Left ventricle myocardium inferior (tissue), 1 donor: ENCODE measurements around the gene LGALS3BP. TPM values are rescaled to one million over a fixed set of nuclear protein-coding genes. Genes with fewer than 3 reads are reported as not detected.

Experiments
- DNase-seq: peaks from one replicate; pipeline ENCODE4 v3.0.0-alpha.2; 2020
- H3K27ac ChIP-seq: fragments of 200-600 bp; replicated peaks from 2 replicates; pipeline ENCODE4 v1.8.0; 2021
- H3K27me3 ChIP-seq: fragments of 200-600 bp; 2 replicates; pipeline ENCODE4 v1.8.0; 2021; ENCODE audit warnings: low read depth
- H3K36me3 ChIP-seq: fragments of 200-600 bp; 2 replicates; pipeline ENCODE4 v1.8.0; 2021
- H3K4me1 ChIP-seq: fragments of 200-600 bp; 2 replicates; pipeline ENCODE4 v1.8.0; 2021
- H3K4me3 ChIP-seq: fragments of 200-600 bp; 2 replicates; pipeline ENCODE4 v1.8.0; 2021; ENCODE audit warnings: mild to moderate bottlenecking, moderate library complexity
- H3K9me3 ChIP-seq: fragments of 200-600 bp; replicated peaks from 2 replicates; pipeline ENCODE4 v1.8.0; 2021
- intact Hi-C: fragments of 100-400 bp; cut with micrococcal nuclease; formaldehyde crosslinking; loops from one replicate; pipeline ENCODE4 v1.11.0; 2022
- total RNA-seq: library from RNA; stranded (reverse); fragmentation: NEBNext Ultra II Directional; extraction: Animal tissue kit (Norgen Biotek cat#: 25700); gene quantifications from one replicate; pipeline ENCODE4 v1.2.1, GENCODE V29; 2021
- TF ChIP-seq, protein P1 (sequence below): fragments of 200-600 bp; IDR thresholded peaks from 2 replicates; pipeline ENCODE4 v1.8.0; 2021; ENCODE audit warnings: antibody characterized with exemption, mild to moderate bottlenecking, borderline replicate concordance
- donor health status: DM: no; HTN: yes; CAD: no; lungs with severe emphysema.

Gene LGALS3BP
- total RNA-seq, 1 donor from 2014 or later, result 585 TPM

- DNase-seq, result no peak
These were observed 23.5 kb downstream of the LGALS3BP start for GRCh38 chr17:78956254-78956653.

GRCh38 chr17:78954684-78955083 lies 25.0 kb downstream of the LGALS3BP start:
- no peak overlapping the region for H3K27ac ChIP-seq
- TF ChIP-seq, protein P1, sequence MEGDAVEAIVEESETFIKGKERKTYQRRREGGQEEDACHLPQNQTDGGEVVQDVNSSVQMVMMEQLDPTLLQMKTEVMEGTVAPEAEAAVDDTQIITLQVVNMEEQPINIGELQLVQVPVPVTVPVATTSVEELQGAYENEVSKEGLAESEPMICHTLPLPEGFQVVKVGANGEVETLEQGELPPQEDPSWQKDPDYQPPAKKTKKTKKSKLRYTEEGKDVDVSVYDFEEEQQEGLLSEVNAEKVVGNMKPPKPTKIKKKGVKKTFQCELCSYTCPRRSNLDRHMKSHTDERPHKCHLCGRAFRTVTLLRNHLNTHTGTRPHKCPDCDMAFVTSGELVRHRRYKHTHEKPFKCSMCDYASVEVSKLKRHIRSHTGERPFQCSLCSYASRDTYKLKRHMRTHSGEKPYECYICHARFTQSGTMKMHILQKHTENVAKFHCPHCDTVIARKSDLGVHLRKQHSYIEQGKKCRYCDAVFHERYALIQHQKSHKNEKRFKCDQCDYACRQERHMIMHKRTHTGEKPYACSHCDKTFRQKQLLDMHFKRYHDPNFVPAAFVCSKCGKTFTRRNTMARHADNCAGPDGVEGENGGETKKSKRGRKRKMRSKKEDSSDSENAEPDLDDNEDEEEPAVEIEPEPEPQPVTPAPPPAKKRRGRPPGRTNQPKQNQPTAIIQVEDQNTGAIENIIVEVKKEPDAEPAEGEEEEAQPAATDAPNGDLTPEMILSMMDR, result no peak
- H3K9me3 ChIP-seq, result peaks cover 20% of the 10 kb centered on the region
- intact Hi-C loops, result no loop called here
- H3K36me3 ChIP-seq, result no peaks in the 10 kb centered on the region
- no peaks in the 10 kb centered on the region for H3K27me3 ChIP-seq
- H3K4me3 ChIP-seq, result no peak overlapping the region
- H3K4me1 ChIP-seq, result peaks cover 17% of the 10 kb centered on the region
- DNase-seq, result no peak

More at GRCh38 chr17:78956254-78956653, 23.5 kb downstream of the LGALS3BP start:
- H3K36me3 ChIP-seq, result no peaks in the 10 kb centered on the region
- H3K4me1 ChIP-seq, result peaks cover 24% of the 10 kb centered on the region
- TF ChIP-seq, protein P1, result no peak
- H3K9me3 ChIP-seq, result peaks cover 4% of the 10 kb centered on the region
- H3K27ac ChIP-seq, result no peak overlapping the region
- intact Hi-C loops, result no loop called here
- H3K4me3 ChIP-seq, result no peak overlapping the region
- no peaks in the 10 kb centered on the region for H3K27me3 ChIP-seq

- no peak for DNase-seq
- intact Hi-C loops, result no loop called here
- no peaks in the 10 kb centered on the region for H3K27me3 ChIP-seq
- no peak overlapping the region for H3K4me3 ChIP-seq
- H3K9me3 ChIP-seq, result peaks cover 23% of the 10 kb centered on the region
- H3K27ac ChIP-seq, result no peak overlapping the region
- peaks cover 17% of the 10 kb centered on the region for H3K4me1 ChIP-seq
- TF ChIP-seq, protein P1, result no peak
- no peaks in the 10 kb centered on the region for H3K36me3 ChIP-seq
These were observed 26.1 kb downstream of the LGALS3BP start for GRCh38 chr17:78953356-78954350.

- DNase-seq, result no peak
- intact Hi-C loops, result no loop called here
- H3K36me3 ChIP-seq, result no peaks in the 10 kb centered on the region
- peaks cover 17% of the 10 kb centered on the region for H3K4me1 ChIP-seq
- no peaks in the 10 kb centered on the region for H3K27me3 ChIP-seq
- H3K4me3 ChIP-seq, result no peak overlapping the region
- TF ChIP-seq, protein P1, result no peak
- peaks cover 23% of the 10 kb centered on the region for H3K9me3 ChIP-seq
- peak overlapping the region; percentile 56 for H3K27ac ChIP-seq
These were observed 27.0 kb downstream of the LGALS3BP start for GRCh38 chr17:78952706-78953105.

DNA sequence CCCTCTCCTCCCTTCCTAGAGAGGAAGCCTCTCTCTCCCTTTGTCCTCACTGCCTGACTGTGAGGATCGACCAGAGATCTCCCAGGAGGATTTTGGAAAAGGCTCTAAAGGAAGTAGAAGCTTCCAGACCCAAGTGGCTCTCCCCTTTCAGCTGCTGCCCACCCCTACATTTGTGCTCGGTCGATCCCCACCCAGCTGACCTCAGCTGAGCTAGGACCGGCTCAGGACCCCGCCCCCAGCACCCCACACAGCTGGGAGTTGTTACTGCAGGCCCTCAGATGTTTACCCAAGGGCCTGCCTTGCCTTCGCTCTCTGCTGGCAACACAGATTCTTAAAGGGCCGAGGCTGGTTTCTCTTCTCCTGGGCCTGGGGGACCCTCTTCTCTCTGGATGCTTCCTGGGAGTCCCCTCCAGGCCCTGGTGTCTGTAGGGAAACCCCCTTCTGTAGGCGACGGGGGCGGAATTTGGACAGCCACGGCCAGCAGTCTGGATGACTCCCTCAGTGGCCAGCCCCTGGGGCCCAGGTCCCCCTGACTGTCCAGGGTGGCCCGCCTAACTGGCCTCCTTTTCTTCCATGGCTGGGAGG lies 27.7 kb downstream of the LGALS3BP start:
- H3K27ac ChIP-seq, result peak overlapping the region; percentile 56

More for the DNA sequence above, 27.7 kb downstream of the LGALS3BP start:
- no peaks in the 10 kb centered on the region for H3K27me3 ChIP-seq
- H3K9me3 ChIP-seq, result peaks cover 23% of the 10 kb centered on the region
- TF ChIP-seq, protein P1, result no peak
- H3K4me1 ChIP-seq, result peaks cover 17% of the 10 kb centered on the region
- no peaks in the 10 kb centered on the region for H3K36me3 ChIP-seq
- no peak overlapping the region for H3K4me3 ChIP-seq
- intact Hi-C loops, result no loop called here
- no peak for DNase-seq
